Urothelium cell line (cell line): Measurements from ENCODE around the gene THAP12.
"Not testable (repeated sequence)": the region's sequence is repeated elsewhere in the genome, so short reads cannot be mapped to it uniquely, and the experiment has no call there.

Experiments used
- DNase-seq: peaks from one replicate; pipeline ENCODE4 v3.0.0; 2011; ENCODE audit warnings: low spot score, mixed read lengths
- FAIRE-seq: peaks from 2 replicates; lab custom pipeline; 2011; peaks lifted over from hg19 to GRCh38; lab: Jason Lieb, UNC

THAP12 gene

GRCh38 chr11:76329084-76329648 lies 51.8 kb downstream of the THAP12 start:
- peak; percentile 65 for DNase-seq
- peak; percentile 90 for FAIRE-seq

GRCh38 chr11:76327756-76328388 lies 53.1 kb downstream of the THAP12 start:
- DNase-seq (no peak), FAIRE-seq (no peak)

GRCh38 chr11:76327202-76327601 lies 53.7 kb downstream of the THAP12 start:
- FAIRE-seq (no peak), DNase-seq (no peak)

DNA sequence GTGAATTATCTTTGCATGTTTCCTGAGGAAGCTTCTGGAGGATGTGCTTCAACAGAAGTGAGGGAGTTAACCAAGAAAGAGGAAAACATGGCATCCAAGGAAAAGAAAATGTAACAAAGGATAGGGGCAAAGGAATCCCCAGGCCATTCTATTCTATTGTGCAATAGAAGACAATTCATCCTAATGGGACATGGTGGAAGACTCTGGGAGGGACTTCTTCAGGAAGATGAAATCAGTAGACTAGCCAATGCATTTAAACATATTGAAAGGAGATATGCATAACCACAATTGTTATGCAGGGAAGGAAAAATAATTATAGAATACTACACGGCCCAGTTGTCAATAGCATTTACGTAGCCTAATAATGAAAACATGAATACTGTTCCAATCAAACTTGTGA lies 55.7 kb downstream of the THAP12 start:
- FAIRE-seq (no peak), DNase-seq (no peak)

- FAIRE-seq, result peak; percentile 27
Observed at GRCh38 chr11:76323804-76324203, 57.1 kb downstream of the THAP12 start.

GRCh38 chr11:76323375-76323774 lies 57.6 kb downstream of the THAP12 start:
- not testable (repeated sequence) for FAIRE-seq, DNase-seq

More at GRCh38 chr11:76323804-76324203, 57.1 kb downstream of the THAP12 start:
- DNase-seq, result no peak

GRCh38 chr11:76322942-76323341 lies 58.0 kb downstream of the THAP12 start:
- DNase-seq (no peak), FAIRE-seq (no peak)

GRCh38 chr11:76322540-76322939 lies 58.4 kb downstream of the THAP12 start:
- DNase-seq (no peak), FAIRE-seq (no peak)

DNA sequence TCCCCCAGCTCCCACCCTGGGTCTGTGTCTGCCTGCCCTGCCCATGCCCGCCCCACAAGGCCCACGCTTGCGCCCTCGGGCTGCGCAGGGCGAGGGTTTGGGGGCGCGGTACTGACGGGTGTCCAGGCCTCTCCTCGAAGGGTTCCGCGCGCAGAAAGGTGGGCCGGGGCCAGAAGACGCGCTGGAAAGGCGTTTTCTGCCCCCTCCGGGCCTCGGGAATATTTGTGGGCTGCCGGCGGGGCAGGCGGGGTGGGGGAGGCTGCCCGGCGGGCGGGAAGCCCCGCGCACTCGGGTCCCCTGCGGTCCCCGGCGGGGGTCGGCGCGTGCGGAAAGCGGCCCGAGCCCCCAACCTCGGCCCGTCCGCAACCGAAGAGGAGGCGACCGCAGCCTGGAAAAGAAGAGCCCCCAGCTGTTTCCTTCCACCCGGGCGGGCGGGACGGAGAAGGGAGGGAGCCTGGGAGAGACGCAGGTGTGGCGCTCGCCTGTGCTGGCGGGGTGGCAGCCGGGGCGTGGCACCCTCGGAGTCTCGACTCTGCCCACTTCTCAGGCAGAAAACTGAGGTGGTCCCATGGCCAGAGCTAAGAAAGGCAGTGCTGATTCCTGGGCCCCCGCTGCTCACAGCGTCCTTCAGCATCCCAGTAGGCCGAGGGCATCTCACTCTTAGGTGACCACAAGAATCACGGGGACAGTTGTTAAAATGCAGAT lies 59.0 kb downstream of the THAP12 start:
- no peak for FAIRE-seq
- DNase-seq, result no peak

DNA sequence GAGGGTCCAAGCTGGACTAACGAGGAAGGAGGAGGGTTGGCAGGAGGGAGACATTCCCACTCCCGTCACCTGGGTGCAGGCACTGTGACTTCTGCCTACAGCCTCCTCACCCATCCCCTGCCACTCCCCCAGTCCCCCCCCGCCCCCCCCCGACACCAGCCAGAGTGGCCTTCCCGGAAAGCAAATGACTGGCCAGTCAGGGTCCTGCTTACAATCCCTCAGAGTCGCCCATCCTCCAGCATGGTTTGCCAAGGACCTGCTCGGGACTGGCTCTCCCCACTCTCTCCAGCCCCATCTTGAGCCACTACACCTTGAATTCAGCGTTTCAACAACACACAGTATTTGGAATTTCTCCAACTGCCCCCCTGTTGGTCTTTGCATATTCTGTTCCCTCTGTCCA lies 59.6 kb downstream of the THAP12 start:
- FAIRE-seq (no peak), DNase-seq (no peak)

DNA sequence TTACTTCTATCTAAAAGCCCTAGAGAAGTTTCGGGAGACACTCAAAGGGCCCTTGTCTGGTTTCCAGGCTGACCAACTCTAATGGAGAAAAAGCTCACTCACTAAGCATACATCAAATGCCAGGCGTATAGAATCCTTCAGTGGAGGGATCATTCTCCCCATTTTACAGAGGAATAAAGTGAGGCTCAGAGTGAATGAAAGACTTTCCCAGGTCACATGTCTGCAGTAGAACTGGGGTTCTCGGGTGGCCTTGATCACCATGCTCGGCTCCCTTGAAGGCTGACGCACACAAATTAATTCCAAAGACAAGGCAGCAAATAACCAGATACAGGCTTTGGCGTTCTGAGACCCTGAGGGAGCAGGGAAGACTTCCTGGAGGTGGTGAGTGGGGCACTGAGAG lies 60.0 kb downstream of the THAP12 start:
- FAIRE-seq (no peak), DNase-seq (no peak)

GRCh38 chr11:76319798-76320197 lies 61.1 kb downstream of the THAP12 start:
- FAIRE-seq, DNase-seq: not testable (repeated sequence)

- FAIRE-seq (peak; percentile 76), DNase-seq (peak; percentile 90)
Observed at GRCh38 chr11:76318744-76319384, 62.1 kb downstream of the THAP12 start.

GRCh38 chr11:76317296-76317695 lies 63.6 kb downstream of the THAP12 start:
- FAIRE-seq, result no peak
- no peak for DNase-seq

DNA sequence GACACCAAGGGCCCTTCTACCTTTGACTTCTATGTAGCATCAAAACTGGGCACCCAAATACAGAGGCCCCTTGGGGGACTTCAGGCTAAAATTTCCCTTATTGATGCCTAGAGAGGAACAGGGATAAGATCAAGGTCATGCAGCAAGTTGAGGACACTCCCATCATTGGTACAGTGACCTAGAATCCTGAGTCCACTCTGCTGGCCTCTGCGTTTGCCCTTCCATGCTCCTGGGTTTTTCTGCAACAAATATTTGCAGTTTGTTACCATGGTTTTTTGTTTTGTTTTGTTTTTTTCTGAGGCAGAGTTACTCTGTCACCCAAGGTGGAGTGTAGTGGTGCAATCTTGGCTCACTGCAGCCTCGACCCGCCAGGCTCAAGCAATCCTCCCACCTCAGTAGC lies 64.2 kb downstream of the THAP12 start:
- no peak for DNase-seq
- no peak for FAIRE-seq

DNA sequence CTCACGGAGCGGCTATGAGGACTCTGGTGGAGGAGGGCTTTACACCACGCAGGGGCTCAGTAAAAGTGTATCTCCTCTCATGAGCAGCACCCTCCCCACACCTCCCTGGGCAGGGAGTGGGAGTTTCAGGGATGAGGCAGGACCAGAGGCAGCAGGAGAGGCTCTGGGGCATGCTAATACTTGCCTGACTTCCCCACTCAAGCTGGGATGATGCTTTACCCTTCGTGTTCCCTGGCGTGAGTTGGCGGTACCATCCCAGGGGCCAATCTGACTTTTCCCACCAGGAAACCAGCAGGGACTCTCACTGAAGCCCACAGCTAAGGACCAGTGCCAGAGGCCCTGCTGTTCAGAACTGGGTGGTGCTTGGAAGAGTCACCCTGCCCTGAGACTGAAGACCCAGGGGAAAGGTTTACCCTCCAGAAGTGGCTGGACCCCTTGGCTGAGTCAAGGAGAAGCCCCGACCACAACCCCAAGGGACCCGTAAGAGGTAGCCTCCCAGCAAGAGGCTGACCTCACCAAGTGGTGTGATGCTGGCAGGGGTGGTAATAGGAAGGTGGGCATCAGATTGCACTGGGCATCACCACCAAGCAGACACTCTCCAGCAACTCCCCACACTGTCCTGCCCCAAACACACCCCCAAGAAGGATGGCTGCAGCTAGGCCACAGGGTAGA lies 65.6 kb downstream of the THAP12 start:
- no peak for FAIRE-seq
- no peak for DNase-seq

DNA sequence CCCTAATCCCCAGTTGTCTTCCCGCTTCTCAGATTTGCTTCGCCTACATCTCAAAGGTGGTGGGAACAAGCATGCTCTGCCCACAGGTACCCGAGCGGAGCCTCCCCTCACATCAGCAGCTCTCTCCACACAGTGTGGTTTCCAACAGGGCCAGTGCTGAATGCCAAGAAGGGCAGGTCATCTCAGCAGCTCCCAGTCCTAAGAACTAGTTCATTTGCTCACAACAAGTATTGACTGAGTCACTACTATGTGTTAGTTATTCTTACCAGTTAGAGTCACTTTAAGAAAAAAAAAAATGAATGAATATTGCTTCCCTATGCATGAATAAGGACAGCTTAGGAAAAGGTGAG lies 66.2 kb downstream of the THAP12 start:
- DNase-seq (peak; percentile 48), FAIRE-seq (no peak)

- no peak for DNase-seq
- FAIRE-seq, result no peak
Observed at GRCh38 chr11:76313913-76314740, 66.8 kb downstream of the THAP12 start.

DNA sequence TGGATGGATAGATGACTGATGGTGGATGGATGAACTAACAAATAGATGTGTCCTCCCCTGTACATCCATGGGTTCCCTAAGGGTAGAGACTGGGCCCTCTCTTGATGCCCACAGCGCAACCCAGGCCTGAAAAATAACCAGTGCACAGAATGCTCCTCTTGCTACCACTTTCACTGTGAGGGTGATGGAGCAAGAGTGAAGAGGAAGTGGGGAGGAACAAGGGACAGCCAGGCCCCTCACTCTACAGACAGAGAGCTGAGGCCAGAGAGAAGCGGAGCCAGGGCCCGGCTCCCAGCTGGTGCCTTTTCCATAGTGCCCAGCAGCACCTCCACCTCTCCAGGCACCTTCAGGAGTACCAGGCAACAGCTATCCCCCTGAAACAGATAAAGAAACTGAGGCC lies 67.7 kb downstream of the THAP12 start:
- no peak for DNase-seq

GRCh38 chr11:76310832-76311595 lies 69.9 kb downstream of the THAP12 start:
- DNase-seq (no peak), FAIRE-seq (no peak)

More for the DNA sequence above, 67.7 kb downstream of the THAP12 start:
- FAIRE-seq, result no peak
